GM21825 (cell line): Measurements from ENCODE around the gene FAM110A.
A peak's percentile ranks its signal among the peaks of the same experiment; 100 is the strongest.
"Not testable (repeated sequence)": the region's sequence is repeated elsewhere in the genome, so short reads cannot be mapped to it uniquely, and the experiment has no call there.

Experiments
- ATAC-seq: cut with Tn5 transposase; IDR thresholded peaks from one replicate; pipeline ENCODE4 v1.9.1; 2021; ENCODE audit warnings: mild to moderate bottlenecking, moderate library complexity; ENCODE audit not compliant: unreplicated experiment

FAM110A gene

DNA sequence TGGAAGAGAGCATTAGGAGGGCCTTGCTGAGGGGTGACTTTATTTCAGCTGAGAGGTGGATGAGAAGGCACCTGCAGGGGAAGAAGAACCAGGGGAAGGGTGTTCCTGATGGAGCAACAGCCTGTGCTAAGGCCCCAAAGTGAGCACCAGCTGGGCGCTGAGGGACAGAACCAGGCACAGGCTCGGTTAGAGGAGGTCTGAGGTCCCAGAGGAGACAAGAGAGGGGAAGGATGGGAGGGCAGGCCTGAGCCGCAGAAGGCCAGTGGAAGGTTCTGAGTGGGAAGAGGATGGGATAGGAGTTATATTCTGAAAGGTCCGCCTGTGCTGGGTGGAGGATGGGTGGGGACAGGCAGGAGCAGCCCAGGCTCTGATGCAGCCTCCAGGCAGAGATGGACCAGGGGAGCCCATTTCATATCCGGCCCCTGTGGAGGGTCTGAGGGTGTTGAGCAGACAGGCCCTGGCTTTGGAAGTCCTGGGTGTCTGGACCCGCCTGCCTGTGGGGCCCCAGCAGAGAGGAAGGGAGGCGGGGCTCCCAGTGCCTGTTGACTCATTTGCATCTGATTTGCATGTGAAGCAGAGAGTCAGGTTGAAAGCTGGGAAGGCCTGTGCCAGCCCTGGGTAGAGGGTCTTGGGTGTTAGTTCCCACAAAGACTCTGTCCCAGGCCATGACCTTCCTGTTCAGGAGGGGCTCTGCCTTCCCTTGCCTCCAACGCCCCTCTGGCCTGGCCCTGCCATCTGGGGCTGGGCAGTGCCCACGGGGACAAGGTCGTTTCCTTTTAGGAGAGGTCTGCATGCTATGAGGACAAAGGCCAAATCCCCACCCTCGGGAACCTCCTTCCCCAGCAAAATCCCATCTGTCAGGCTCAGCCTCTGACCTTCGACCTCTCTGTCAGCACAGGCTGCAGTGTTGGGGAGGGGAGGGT lies 10.6 kb upstream of the FAM110A start:
- no peak for ATAC-seq

DNA sequence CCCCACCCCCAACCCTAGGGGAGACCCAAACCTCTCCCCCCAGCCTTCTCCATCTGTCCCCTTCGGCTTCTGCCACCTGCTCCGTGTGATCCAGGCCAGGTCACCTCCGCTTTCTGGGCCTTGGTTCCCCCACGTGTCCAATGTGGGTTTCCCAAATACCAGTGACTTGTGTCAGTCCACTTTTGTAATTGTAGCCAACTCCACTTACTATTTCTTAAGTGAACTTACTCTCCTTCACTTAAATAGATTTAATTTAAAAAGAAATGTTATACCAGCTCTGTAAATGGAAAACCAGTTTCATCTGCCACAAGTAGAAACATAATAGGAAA lies 10.0 kb upstream of the FAM110A start:
- ATAC-seq: no peak

DNA sequence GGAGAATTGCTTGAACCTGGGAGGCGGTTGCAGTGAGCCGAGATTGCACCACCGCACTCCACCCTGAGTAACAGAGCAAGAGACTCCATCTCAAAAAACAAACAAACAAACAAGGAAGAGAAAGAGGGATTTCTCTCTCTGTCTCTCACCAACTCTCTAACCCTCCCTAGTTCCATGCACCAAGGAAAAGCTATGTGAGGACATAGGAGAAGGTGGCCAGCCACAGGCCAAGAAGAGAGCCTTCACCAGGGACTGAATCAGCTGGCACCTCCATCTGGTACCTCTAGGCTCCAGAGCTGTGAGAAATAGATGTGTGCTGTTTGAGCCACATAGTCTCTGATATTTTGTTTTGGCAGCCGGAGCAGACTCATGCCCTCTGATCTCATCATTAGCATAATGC lies 9.0 kb upstream of the FAM110A start:
- ATAC-seq: no peak

DNA sequence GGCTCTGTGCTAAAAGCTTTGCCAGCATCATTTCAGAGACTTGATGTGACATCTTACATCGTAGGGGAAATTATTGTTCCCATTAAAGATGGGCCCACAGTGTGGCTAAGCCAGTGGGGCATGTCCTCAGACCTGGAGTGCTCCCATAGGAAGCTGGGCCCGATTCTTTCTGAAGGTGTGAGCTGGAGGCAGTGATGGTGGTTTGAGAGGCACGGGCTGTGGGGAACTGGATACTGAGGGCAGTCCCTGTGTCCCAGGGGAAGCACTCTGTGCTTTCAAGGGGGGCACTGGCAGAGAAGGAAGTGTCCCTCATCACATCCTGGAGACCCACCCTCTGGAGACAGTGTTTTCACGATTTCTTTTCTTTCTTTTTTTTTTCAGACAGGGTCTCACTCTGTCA lies 8.6 kb upstream of the FAM110A start:
- no peak for ATAC-seq

DNA sequence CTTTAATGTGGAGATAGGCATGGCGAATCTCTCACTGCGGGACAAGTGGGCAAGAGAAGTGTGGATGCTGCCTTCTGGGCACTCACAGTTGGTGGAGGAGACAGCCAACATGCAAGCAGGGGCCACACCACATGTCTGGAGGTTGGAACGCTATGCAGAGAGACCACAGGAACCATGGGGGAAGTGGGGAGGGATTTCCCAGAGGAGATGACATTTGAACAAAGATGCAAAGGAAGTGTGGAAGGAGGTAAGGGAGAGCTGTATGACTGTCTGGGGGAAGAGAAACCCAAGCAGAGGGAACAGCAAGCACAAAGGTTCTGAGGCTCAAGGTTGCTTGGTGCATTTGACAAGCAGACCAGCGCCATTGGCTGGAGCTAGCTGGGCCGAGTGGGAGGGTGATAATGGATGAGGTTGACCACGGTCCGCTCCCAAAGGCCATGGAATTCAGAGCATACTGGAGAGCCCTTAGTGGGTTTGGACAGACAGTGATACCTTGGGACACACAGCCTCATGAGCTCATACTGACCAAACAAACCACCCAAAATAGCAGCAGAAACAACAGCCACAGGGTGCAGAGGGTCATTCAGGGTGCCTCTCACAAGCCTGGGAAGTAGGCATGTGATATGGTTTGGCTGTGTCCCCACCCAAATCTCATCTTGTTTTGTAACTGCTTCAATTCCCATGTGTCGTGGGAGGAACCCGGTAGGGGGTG lies 7.6 kb upstream of the FAM110A start:
- ATAC-seq: no peak

DNA sequence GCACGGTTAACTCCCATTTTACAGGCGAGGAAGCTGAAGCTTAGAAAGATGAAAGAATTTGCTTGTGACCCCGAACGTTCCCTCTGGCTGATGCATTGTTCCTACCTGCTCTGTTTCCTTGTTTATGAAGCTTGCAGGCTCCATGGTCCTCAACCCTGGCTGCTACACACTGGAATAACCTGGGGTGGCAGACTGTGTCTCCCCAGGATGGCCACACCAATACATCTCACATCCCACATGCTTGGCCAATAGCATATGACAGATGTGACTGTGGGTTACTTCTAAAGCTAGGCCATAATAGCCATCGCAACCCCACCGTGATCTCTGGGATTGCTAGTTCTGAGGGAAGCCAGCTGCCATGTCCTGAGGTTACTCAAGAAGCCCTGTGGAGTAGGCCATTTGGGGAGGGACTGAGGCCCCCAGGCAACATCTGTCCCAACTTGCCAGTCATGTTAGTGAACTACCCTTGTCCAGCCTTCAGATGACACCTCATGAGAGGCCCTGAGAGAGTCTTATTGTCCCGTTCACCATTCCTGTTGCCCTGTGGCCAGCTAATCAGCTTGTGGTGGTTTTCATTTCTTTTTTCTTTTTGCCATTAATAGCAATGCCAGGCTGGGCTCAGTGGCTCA lies 6.7 kb upstream of the FAM110A start:
- ATAC-seq: no peak

GRCh38 chr20:827981-828380 lies 5.5 kb upstream of the FAM110A start:
- not testable (repeated sequence) for ATAC-seq

GRCh38 chr20:828987-829386 lies 4.5 kb upstream of the FAM110A start:
- ATAC-seq: no peak

DNA sequence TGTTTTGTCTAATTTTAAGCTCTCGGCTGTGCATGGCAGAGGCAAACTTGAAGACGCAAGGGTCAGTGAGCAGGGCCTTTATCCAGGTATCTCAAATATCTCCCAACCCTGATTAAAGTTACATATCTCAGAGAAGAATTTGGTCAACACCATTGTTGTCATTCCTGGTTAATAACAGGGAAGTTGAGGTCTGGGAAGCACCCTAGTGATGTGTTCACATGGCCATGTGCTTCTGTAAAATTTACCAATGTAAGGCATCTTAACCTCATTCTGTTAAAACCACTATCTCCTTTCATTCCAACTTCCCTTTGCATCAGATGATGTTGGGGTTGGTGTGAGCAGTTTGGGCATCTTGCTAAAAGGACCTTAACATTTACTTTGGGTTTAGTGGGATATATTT lies 4.0 kb upstream of the FAM110A start:
- ATAC-seq: no peak

DNA sequence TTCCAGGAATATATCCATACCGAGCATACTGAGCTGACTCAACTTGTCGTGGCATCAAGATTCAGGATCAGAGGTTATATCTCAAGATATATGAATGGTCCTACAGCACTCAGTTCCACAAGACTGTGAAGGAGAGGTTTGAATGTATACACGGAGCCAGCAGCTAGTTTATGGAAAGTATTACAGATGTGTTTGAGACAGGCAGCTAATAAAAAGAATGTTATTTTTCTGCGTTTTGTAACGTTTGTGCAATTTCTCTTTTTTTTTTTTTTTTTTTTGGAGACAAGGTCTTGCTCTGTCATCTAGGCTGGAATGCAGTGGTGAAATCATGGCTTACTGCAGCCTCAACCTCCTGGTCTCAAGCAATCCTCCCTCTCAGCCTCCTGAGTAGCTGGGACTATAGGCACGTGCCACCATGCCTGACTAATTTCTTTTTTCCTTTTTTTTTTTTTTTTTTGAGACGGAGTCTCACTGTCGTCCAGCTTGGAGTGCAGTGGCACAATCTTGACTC lies 3.4 kb upstream of the FAM110A start:
- ATAC-seq: no peak

DNA sequence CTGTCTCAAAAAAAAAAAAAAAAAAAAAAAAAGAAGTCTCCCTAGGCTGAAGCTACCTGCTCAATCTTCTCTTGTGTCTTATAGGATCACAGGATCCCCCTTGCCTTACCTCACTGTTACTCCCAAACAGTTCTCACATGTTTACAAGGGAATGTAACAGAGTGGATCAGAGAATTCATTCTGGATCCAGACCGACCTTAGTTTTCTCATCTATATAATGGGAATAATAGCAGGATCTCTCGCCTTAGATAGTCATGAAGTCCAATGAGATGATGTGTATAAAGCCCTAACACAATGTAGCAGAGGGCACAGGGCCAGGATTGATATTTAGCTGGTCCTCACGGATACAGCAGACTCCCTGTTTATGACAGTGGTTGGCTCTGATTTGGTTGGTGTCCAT lies 2.3 kb upstream of the FAM110A start:
- ATAC-seq: no peak

- ATAC-seq: no peak
Observed at GRCh38 chr20:831956-832355, 1.6 kb upstream of the FAM110A start.

GRCh38 chr20:833121-833449 lies 430 bp upstream of the FAM110A start:
- no peak for ATAC-seq

DNA sequence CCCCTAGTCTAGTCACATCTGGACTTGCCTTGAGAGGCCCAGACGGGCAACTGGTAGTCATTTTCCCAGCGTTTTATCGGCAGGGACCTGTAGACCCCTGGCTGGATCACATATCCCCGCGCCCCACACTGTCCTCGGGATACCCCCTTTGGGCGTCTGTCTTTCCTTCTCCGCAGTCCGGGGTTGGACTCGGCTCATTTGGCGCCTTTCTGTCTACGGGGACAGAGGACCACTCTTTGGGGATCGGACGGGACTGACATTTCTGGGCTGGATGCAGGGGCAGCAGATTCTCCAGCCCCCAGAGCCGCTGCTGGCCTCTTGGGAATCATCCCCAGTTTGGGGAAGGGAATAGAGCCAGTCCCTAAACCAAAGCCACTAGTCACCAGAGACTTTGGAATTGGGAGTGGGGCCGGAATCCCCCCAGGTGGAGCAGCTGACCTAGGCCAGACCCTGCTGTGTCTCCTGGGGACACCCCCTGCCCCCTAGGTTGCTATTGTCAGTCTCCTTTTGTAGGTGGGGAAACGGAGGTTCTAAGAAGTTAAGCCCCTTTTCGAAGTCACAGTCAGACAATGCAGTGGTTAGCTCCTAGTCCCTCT lies 734 bp downstream of the FAM110A start:
- peak; percentile 5 for ATAC-seq

- no peak for ATAC-seq
Observed at GRCh38 chr20:835608-836045, 2.1 kb downstream of the FAM110A start.

- no peak for ATAC-seq
Observed at GRCh38 chr20:836190-836589, 2.7 kb downstream of the FAM110A start.

- no peak for ATAC-seq
Observed at GRCh38 chr20:839015-839414, 5.5 kb downstream of the FAM110A start.

- ATAC-seq: no peak
Observed at GRCh38 chr20:839626-840025, 6.1 kb downstream of the FAM110A start.

DNA sequence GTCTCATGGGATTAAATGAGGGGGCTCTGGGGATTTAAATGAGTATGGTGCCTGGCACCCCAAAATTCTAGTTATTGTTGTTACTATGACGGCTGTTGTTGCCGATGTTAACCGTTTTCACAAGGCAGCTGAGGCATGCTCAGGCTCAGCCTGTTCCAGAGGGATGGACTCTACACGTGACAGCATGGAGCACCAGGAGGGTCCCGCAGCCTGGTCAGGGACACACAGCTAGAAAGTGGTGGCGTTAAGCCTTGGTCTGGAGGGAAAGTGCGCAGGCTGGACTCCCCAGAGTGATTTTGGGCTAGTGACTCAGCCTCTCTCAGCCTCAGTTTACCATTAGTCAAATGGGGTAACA lies 7.0 kb downstream of the FAM110A start:
- ATAC-seq: no peak

GRCh38 chr20:840858-841567 lies 7.5 kb downstream of the FAM110A start:
- no peak for ATAC-seq
